Common myeloid progenitor, CD34-positive (primary cell): ENCODE data around the gene FRMD4A.
"Not testable (repeated sequence)": the region's sequence is repeated elsewhere in the genome, so short reads cannot be mapped to it uniquely, and the experiment has no call there.

Experiments
- CTCF ChIA-PET: fragments of 350-600 bp; sonication (Branson Sonifier 250); formaldehyde crosslinking; loops from one replicate; lab custom pipeline; 2021; ENCODE audit warnings: antibody characterized with exemption; lab: Charles Lee
- POLR2A ChIA-PET: fragments of 350-600 bp; sonication (Branson Sonifier 250); formaldehyde crosslinking; loops from one replicate; lab custom pipeline; 2021; ENCODE audit warnings: antibody characterized with exemption; lab: Charles Lee
- DNase-seq, 3 donors: peaks; one replicate each; pipeline versions ENCODE4 v3.0.0 to v3.0.0-alpha.2; 2013
- H3K27ac ChIP-seq, 2 experiments: 1 replicate in 1 of 2; 2 replicates in 1 of 2; pipeline ENCODE4 v1.7.0; 2013; ENCODE audit warnings: inconsistent platforms in 2 of 2, low read length in 2 of 2, mild to moderate bottlenecking in 2 of 2, low read depth in 1 of 2, moderate library complexity in 1 of 2; ENCODE audit not compliant: severe bottlenecking in 2 of 2, insufficient read depth in 1 of 2, poor library complexity in 1 of 2
- H3K27me3 ChIP-seq, 5 experiments: replicated peaks in 2 of 5; 1 replicate in 3 of 5; 2 replicates in 2 of 5; pipeline versions ENCODE4 v1.6.1 to v1.7.0; 2013; ENCODE audit warnings: low read length in 4 of 5, mild to moderate bottlenecking in 2 of 5, moderate library complexity in 2 of 5, inconsistent platforms in 1 of 5; ENCODE audit not compliant: insufficient read depth in 5 of 5, control insufficient read depth in 4 of 5
- H3K36me3 ChIP-seq, 4 experiments: 1 replicate in 2 of 4; 2 replicates in 2 of 4; pipeline versions ENCODE4 v1.6.1 to v1.7.0; 2013; ENCODE audit warnings: low read length in 3 of 4, control low read depth in 1 of 4, mild to moderate bottlenecking in 1 of 4; ENCODE audit not compliant: control insufficient read depth in 4 of 4, insufficient read depth in 4 of 4
- H3K4me1 ChIP-seq, 4 experiments: 1 replicate in 3 of 4; 2 replicates in 1 of 4; pipeline versions ENCODE4 v1.6.1 to v1.7.1; 2013; ENCODE audit warnings: low read length in 3 of 4, mild to moderate bottlenecking in 3 of 4, control low read depth in 1 of 4, inconsistent platforms in 1 of 4, moderate library complexity in 1 of 4; ENCODE audit not compliant: control insufficient read depth in 4 of 4, insufficient read depth in 4 of 4; ENCODE audit errors: control extremely low read depth in 1 of 4
- H3K4me3 ChIP-seq, 7 experiments: 1 replicate in 4 of 7; 2 replicates in 3 of 7; pipeline versions ENCODE4 v1.5.1 to v1.7.0; 2013; ENCODE audit warnings: mild to moderate bottlenecking in 7 of 7, low read length in 6 of 7, moderate library complexity in 6 of 7, inconsistent platforms in 2 of 7, low read depth in 2 of 7, control low read depth in 1 of 7; ENCODE audit not compliant: insufficient read depth in 4 of 7, control insufficient read depth in 1 of 7; ENCODE audit errors: extremely low read depth in 1 of 7
- H3K9me3 ChIP-seq, 5 experiments: 1 replicate in 4 of 5; 2 replicates in 1 of 5; pipeline versions ENCODE4 v1.6.1 to v1.7.1; 2013; ENCODE audit warnings: low read length in 4 of 5, mild to moderate bottlenecking in 2 of 5, inconsistent platforms in 1 of 5, low read depth in 1 of 5, moderate library complexity in 1 of 5; ENCODE audit not compliant: control insufficient read depth in 4 of 5, insufficient read depth in 2 of 5; ENCODE audit errors: control extremely low read depth in 1 of 5
- WGBS: methylation state at CpG from one replicate; pipeline ENCODE4 v1.1.5; 2013; ENCODE audit not compliant: insufficient coverage; 5-methylcytosine and 5-hydroxymethylcytosine counted together

The FRMD4A gene

DNA sequence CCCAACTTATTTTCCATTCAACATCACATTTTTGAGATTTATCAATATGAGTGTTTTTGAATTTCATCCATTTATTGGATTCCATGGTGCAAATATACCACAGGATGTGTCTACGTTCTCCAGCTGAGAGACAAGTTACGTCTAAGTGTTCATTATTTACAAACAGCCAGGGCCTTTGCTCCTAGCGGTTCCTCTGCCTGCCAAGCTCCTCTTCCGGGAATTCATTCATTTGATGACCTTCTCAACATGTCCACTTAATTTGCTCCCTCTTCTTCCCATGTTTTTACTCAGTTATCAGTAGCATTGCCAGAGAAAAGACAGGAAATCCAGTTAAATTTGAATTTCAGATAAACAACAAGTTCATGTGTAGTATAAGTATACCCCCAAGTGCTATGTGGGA, 422.2 kb downstream of the FRMD4A start:
- DNase-seq: no peak
- H3K36me3 ChIP-seq: no peaks in the 10 kb centered on the region
- H3K27me3 ChIP-seq: peaks cover 0 to 13% (median 2%) of the 10 kb centered on the region in 5 experiments
- ChIA-PET CTCF (no interaction called here), POLR2A (no interaction called here)
- H3K27ac ChIP-seq: no peak overlapping the region
- H3K4me1 ChIP-seq: no peaks in the 10 kb centered on the region
- H3K9me3 ChIP-seq: no peaks in the 10 kb centered on the region
- H3K4me3 ChIP-seq: no peak overlapping the region
- 100% methylated on average over 2 of the region's 4 CpGs for WGBS

DNA sequence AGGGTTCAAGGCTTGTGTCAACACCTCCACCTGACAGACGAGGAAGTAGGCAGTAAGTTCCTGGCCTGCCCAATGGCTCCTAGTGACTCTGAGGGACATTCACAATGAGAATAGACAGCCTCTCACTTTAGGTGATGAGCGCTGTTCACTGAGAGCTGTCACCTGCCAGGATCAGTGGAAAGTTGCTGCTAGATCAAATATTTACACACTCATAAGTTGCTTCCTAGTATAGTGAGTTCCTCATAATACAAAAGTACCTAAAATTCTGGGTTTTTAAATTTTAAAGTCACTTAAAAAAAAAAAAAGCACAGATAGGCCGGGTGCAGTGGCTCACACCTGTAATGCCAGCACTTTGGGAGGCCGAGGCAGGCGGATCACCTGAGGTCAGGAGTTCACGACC, 423.2 kb downstream of the FRMD4A start:
- POLR2A ChIA-PET: no interaction called here

GRCh38 chr10:13905281-13905680, 425.4 kb downstream of the FRMD4A start:
- no CpG with 5 or more reads among the region's 1 CpG for WGBS
- POLR2A ChIA-PET: no interaction called here
- H3K9me3 ChIP-seq: no peaks in the 10 kb centered on the region
- H3K4me3 ChIP-seq: no peak overlapping the region
- CTCF ChIA-PET: no interaction called here
- H3K4me1 ChIP-seq: no peaks in the 10 kb centered on the region
- peaks cover 0 to 18% (median 2%) of the 10 kb centered on the region in 5 experiments for H3K27me3 ChIP-seq
- no peak overlapping the region for H3K27ac ChIP-seq
- H3K36me3 ChIP-seq: no peaks in the 10 kb centered on the region
- DNase-seq: no peak

More for the DNA sequence above, 423.2 kb downstream of the FRMD4A start:
- no peaks in the 10 kb centered on the region for H3K36me3 ChIP-seq
- 80% methylated on average over 5 of the region's 6 CpGs for WGBS
- CTCF ChIA-PET: no interaction called here
- no peak overlapping the region for H3K27ac ChIP-seq
- peaks cover 0 to 18% (median 2%) of the 10 kb centered on the region in 5 experiments for H3K27me3 ChIP-seq
- DNase-seq: no peak
- H3K4me1 ChIP-seq: no peaks in the 10 kb centered on the region
- no peaks in the 10 kb centered on the region for H3K9me3 ChIP-seq
- no peak overlapping the region for H3K4me3 ChIP-seq

DNA sequence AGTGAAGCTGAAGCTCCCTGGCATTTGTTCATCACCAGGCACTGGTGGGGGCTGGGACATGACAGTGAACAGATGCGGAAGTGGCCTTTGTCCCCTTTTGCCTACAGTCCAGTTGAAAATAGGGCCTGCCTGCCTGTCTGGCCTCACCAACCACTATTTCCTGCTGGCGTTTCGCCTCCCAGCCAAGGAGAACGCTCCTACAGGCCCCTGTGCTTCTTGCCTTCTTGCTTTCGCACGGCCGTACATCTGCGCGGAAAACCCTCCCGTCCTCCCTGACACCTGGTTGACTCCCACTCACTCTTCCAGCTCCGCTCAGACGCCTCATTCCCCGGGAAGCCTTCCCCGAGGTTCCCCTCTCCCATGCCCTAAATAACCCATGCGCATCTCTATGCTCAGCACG, 426.7 kb downstream of the FRMD4A start:
- Histone ChIP-seq H3K9me3 (no peaks in the 10 kb centered on the region), H3K27me3 (peaks cover 0 to 21% (median 2%) of the 10 kb centered on the region in 5 experiments), H3K36me3 (no peaks in the 10 kb centered on the region), H3K27ac (no peak overlapping the region), H3K4me1 (no peaks in the 10 kb centered on the region), H3K4me3 (no peak overlapping the region)
- ChIA-PET CTCF (no interaction called here), POLR2A (no interaction called here)
- no peak for DNase-seq
- 52% methylated on average over 14 of the region's 16 CpGs for WGBS

DNA sequence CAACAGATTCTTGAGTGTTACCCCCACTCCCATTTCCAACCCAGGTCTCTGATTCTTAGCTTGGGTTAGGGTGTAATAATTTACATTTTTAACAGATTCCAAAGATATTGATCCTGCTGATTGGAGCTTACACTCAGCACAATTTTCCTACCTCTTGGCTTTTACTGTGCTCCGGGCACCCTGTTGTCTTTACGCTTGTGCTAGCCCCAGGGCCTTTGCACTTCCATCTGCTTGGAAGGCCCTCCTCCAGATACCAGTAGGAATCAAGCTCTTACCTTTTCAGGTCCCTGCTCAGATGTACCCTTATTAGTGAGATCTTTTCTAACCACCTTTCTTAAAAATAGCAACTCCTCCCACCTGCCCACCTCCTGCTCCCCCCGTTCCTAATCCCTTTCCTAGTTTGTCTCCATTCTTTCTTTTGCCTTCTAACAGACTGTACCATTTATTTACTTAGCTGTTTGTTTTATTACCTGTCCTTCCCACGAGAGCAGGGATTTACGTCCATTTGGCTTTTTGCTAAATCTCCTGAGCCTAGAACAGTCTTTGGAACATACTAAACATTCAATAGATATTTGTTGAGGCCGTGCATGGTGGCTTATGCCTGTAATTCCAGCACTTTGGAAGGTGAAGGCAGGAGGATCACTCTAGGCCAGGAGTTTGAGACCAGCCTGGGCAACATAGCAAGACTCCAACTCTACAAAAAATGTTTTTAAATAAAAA, 427.7 kb downstream of the FRMD4A start:
- H3K27me3 ChIP-seq: peaks cover 0 to 22% (median 2%) of the 10 kb centered on the region in 5 experiments
- CTCF ChIA-PET: interaction anchor here (0.7 kb wide), 1 partner anchor 41 kb away, joined by 3 read pairs; no protein-coding TSS in a partner anchor

DNA sequence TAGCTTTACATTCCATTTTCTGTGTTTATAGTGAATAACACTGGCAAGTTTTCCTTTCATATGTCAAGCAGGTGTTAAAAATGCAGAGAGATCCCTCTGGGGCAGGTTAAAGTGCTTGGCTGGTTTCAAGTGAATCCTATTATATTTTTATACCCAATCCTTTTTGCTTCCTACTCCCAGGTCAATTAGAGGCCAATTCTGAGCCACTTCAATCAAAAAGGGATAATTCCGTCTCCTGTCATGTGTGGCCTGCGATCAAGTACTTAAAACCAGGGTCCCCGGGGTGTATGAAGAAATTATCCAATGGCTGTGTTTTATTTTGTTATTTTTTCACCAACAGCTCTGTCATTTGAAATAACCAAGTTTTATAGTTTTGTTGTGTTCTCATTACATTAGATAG, 430.8 kb downstream of the FRMD4A start:
- no CpG with 5 or more reads among the region's 3 CpGs for WGBS
- ChIA-PET POLR2A (no interaction called here), CTCF (no interaction called here)
- DNase-seq: no peak
- no peak overlapping the region for H3K4me3 ChIP-seq
- H3K27ac ChIP-seq: no peak overlapping the region
- peaks cover 0 to 3% (median 0%) of the 10 kb centered on the region in 5 experiments for H3K9me3 ChIP-seq
- H3K36me3 ChIP-seq: no peaks in the 10 kb centered on the region
- peaks cover 0 to 25% (median 4%) of the 10 kb centered on the region in 5 experiments for H3K27me3 ChIP-seq
- no peaks in the 10 kb centered on the region for H3K4me1 ChIP-seq

More for the DNA sequence above, 427.7 kb downstream of the FRMD4A start:
- Histone ChIP-seq H3K4me3 (no peak overlapping the region), H3K27ac (no peak overlapping the region), H3K36me3 (no peaks in the 10 kb centered on the region), H3K9me3 (no peaks in the 10 kb centered on the region), H3K4me1 (no peaks in the 10 kb centered on the region)
- POLR2A ChIA-PET: no interaction called here
- DNase-seq: no peak
- WGBS: 100% methylated on average over 3 of the region's 6 CpGs

GRCh38 chr10:13896146-13896545, 434.6 kb downstream of the FRMD4A start:
- no CpG with 5 or more reads among the region's 1 CpG for WGBS

More at GRCh38 chr10:13896146-13896545, 434.6 kb downstream of the FRMD4A start:
- H3K4me3 ChIP-seq, H3K27ac ChIP-seq, POLR2A ChIA-PET, H3K4me1 ChIP-seq, H3K36me3 ChIP-seq, DNase-seq, CTCF ChIA-PET, H3K9me3 ChIP-seq: not testable (repeated sequence)
- peaks cover 12 to 48% (median 22%) of the 10 kb centered on the region in 5 experiments for H3K27me3 ChIP-seq
